ENCODE measurements around the gene CLCN4.

DNA sequence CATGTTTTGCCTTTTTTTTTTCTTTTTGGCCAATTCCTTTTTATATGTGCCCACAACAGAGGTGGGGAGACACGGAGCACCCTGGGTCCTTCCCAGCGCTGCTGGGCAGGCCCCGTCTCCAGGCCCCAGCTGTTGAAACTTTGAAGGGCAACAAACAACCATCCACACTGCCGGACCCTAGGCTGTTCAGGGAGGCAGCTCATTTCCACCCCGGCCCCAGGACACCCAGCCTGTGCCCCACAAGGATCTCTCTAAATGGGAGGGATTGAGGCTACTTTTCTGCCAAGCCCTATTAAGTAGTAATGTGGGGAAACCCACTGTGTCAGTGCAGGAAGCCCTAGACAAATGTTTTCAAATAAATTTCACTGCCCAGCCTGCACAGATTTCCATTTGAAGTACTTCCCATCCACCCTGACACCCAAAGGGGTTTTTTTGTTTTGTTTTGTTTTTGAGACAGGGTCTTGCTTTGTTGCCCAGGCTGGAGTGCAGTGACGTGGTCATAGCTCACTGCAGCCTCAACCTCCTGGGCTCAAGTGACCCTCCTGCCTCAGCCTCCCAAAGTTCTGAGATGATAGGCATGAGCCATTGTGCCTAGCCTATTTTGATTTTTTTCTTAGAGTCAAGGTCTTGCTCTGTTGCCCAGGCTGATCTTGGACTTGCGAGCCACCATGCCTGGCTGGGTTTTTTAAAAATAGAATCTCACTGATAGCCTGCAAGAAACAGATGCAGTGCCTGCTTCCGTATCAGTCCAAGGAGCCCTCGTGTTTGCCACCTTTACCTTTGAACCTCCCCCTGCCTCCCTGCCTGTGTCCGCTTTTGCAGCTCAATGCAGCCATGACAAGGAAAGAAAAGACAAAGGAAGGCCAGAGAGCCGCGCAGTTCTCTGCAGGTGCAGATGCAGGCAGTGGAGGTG, 13.4 kb upstream of the CLCN4 start:
- TF ChIP-seq, protein P1, sequence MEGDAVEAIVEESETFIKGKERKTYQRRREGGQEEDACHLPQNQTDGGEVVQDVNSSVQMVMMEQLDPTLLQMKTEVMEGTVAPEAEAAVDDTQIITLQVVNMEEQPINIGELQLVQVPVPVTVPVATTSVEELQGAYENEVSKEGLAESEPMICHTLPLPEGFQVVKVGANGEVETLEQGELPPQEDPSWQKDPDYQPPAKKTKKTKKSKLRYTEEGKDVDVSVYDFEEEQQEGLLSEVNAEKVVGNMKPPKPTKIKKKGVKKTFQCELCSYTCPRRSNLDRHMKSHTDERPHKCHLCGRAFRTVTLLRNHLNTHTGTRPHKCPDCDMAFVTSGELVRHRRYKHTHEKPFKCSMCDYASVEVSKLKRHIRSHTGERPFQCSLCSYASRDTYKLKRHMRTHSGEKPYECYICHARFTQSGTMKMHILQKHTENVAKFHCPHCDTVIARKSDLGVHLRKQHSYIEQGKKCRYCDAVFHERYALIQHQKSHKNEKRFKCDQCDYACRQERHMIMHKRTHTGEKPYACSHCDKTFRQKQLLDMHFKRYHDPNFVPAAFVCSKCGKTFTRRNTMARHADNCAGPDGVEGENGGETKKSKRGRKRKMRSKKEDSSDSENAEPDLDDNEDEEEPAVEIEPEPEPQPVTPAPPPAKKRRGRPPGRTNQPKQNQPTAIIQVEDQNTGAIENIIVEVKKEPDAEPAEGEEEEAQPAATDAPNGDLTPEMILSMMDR (IDR thresholded peaks at IDR 0.05), result no peak
- TF ChIP-seq EP300 (IDR thresholded peaks at IDR 0.05), result no peak

Data from tibial nerve (tissue), 4 donors.